ENCODE measurements around the gene APCDD1L.

DNA sequence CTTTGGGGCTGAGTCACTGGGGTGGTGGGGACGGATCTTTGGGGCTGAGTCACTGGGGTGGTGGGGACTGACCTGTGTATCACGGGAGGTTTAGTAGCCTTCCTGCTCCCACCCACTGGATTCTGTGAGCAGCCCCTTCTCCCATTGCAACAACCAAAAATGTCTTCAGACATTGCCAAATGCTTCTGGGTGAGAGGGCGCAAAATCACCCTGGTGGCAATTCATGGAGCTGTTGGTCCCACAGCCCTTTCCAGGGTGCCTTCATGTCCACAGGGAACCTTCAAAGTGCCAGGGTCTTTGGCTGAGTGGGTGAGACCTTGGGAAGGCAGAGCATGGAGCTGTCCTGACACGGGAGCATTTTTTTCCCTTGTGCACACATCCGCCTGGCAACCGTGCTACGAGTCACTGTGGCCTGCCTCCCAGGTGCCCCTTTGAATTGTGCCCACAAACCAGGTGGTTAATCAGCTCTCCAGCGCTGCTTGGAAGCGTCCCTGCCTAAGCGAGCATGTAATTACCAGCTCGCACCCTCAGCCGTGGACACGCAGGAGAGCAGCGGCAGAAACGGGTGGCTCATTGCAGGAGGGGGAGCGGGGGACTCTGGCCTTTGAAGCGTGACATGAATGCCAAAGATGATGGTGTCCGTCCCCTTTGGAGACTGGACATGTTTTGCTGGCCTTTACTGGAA, 27.4 kb upstream of the APCDD1L start:
- TF ChIP-seq, protein P1, sequence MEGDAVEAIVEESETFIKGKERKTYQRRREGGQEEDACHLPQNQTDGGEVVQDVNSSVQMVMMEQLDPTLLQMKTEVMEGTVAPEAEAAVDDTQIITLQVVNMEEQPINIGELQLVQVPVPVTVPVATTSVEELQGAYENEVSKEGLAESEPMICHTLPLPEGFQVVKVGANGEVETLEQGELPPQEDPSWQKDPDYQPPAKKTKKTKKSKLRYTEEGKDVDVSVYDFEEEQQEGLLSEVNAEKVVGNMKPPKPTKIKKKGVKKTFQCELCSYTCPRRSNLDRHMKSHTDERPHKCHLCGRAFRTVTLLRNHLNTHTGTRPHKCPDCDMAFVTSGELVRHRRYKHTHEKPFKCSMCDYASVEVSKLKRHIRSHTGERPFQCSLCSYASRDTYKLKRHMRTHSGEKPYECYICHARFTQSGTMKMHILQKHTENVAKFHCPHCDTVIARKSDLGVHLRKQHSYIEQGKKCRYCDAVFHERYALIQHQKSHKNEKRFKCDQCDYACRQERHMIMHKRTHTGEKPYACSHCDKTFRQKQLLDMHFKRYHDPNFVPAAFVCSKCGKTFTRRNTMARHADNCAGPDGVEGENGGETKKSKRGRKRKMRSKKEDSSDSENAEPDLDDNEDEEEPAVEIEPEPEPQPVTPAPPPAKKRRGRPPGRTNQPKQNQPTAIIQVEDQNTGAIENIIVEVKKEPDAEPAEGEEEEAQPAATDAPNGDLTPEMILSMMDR (IDR thresholded peaks at IDR 0.05): no peak
- no peak for TF ChIP-seq ZFX (IDR thresholded peaks at IDR 0.05; ENCODE audit: borderline replicate concordance)

Data from 22Rv1 (cell line).